B cell (primary cell): ENCODE results near the gene BTRC. TPM values are rescaled to one million over a fixed set of nuclear protein-coding genes. Genes with fewer than 3 reads are reported as not detected.

Source experiments
- ATAC-seq: fragments of 200-7000 bp; cut with Tn5 transposase; one replicate; pipeline ENCODE4 v1.10.0; 2021; ENCODE audit warnings: low read depth, mild to moderate bottlenecking, moderate number of reproducible peaks, moderate library complexity
- CTCF ChIA-PET: fragments of 350-600 bp; sonication (Branson Sonifier 250); formaldehyde crosslinking; loops from one replicate; lab custom pipeline; 2021; ENCODE audit warnings: antibody characterized with exemption, inconsistent platforms; lab: Charles Lee
- POLR2A ChIA-PET: fragments of 350-600 bp; sonication (Branson Sonifier 250); formaldehyde crosslinking; loops from one replicate; lab custom pipeline; 2021; ENCODE audit warnings: antibody characterized with exemption; lab: Charles Lee
- DNase-seq: peaks from one replicate; pipeline ENCODE4 v3.0.0; 2013
- H2AFZ ChIP-seq: 2 replicates; pipeline ENCODE4 v1.6.1; 2012; ENCODE audit warnings: mild to moderate bottlenecking, low read depth, low read length; ENCODE audit not compliant: insufficient read depth, poor library complexity, severe bottlenecking
- H3K27ac ChIP-seq, 2 donors: 1 replicate in 1 of 2; 2 replicates in 1 of 2; pipeline ENCODE4 v1.5.1; 2012 to 2013; ENCODE audit warnings: low read length in 2 of 2, mild to moderate bottlenecking in 2 of 2, moderate library complexity in 1 of 2
- H3K27me3 ChIP-seq, 4 experiments: fragments of 200-600 bp in 1 of 4; sonication (generic) in 1 of 4; replicated peaks in 1 of 4; 1 replicate in 2 of 4; 2 replicates in 2 of 4; pipeline versions ENCODE4 v1.6.1 to v1.7.0; 2013 to 2016; ENCODE audit warnings: low read length in 3 of 4, mild to moderate bottlenecking in 2 of 4, mixed read lengths in 1 of 4, moderate library complexity in 1 of 4; ENCODE audit not compliant: insufficient read depth in 4 of 4, control insufficient read depth in 3 of 4; ENCODE audit errors: control extremely low read depth in 1 of 4
- H3K36me3 ChIP-seq, 2 experiments: replicated peaks in 1 of 2; 1 replicate in 1 of 2; 2 replicates in 1 of 2; pipeline versions ENCODE4 v1.6.1 to v1.7.1; 2013; ENCODE audit warnings: low read length in 1 of 2; ENCODE audit not compliant: insufficient read depth in 2 of 2, control insufficient read depth in 1 of 2; ENCODE audit errors: control extremely low read depth in 1 of 2, extremely low read depth in 1 of 2
- H3K4me1 ChIP-seq, 2 donors: fragments of 200-600 bp in 1 of 2; sonication (generic) in 1 of 2; 1 replicate in 1 of 2; 2 replicates in 1 of 2; pipeline versions ENCODE4 v1.5.1 to v1.6.1; 2013 to 2017; ENCODE audit warnings: low read length in 2 of 2; ENCODE audit not compliant: control insufficient read depth in 2 of 2, insufficient read depth in 2 of 2
- H3K4me2 ChIP-seq: replicated peaks from 2 replicates; pipeline ENCODE3; 2012; ENCODE audit warnings: mild to moderate bottlenecking, low read depth, low read length; ENCODE audit not compliant: poor library complexity, severe bottlenecking
- H3K4me3 ChIP-seq, 5 experiments: fragments of 200-600 bp in 1 of 5; sonication (generic) in 1 of 5; 1 replicate in 3 of 5; 2 replicates in 2 of 5; pipeline versions ENCODE4 v1.5.1 to v1.7.0; 2011 to 2016; ENCODE audit warnings: low read length in 4 of 5, mild to moderate bottlenecking in 4 of 5, low read depth in 2 of 5, control low read depth in 1 of 5, moderate library complexity in 1 of 5; ENCODE audit not compliant: insufficient read depth in 1 of 5; ENCODE audit errors: control extremely low read depth in 1 of 5, extremely low read depth in 1 of 5
- H3K79me2 ChIP-seq: fragments of 200-600 bp; sonication (generic); one replicate; pipeline ENCODE4 v1.6.0; 2016; ENCODE audit warnings: low read length; ENCODE audit not compliant: control insufficient read depth, insufficient read depth
- H3K9ac ChIP-seq: fragments of 200-600 bp; sonication (generic); 2 replicates; pipeline ENCODE4 v1.6.1; 2017; ENCODE audit warnings: mild to moderate bottlenecking, low read length, moderate library complexity
- H3K9me3 ChIP-seq, 3 donors: one replicate each; pipeline versions ENCODE4 v1.6.1 to v1.7.1; 2013; ENCODE audit warnings: low read length in 2 of 3; ENCODE audit not compliant: control insufficient read depth in 2 of 3, insufficient read depth in 1 of 3; ENCODE audit errors: control extremely low read depth in 1 of 3
- H4K20me1 ChIP-seq: 2 replicates; pipeline ENCODE4 v1.6.0; 2012; ENCODE audit warnings: mild to moderate bottlenecking, low read length; ENCODE audit not compliant: insufficient read depth, control insufficient read depth, poor library complexity, severe bottlenecking
- H3K27ac Mint-ChIP-seq: one replicate; pipeline ENCODE4 v1.8.0; 2021; ENCODE audit warnings: mixed read lengths
- H3K27me3 Mint-ChIP-seq: one replicate; pipeline ENCODE4 v1.8.0; 2021; ENCODE audit warnings: mixed read lengths
- H3K4me1 Mint-ChIP-seq: one replicate; pipeline ENCODE4 v1.8.0; 2021; ENCODE audit warnings: mixed read lengths
- H3K4me3 Mint-ChIP-seq: one replicate; pipeline ENCODE4 v1.8.0; 2021; ENCODE audit warnings: mixed read lengths
- H3K9me3 Mint-ChIP-seq: one replicate; pipeline ENCODE4 v1.8.0; 2022; ENCODE audit warnings: mixed read lengths; ENCODE audit not compliant: insufficient read depth
- EZH2 ChIP-seq: IDR thresholded peaks from 2 replicates; pipeline ENCODE4 v1.6.1; 2012; ENCODE audit warnings: borderline replicate concordance, low read depth, mild to moderate bottlenecking, moderate library complexity, low read length; ENCODE audit not compliant: insufficient read depth, poor library complexity, severe bottlenecking
- WGBS: methylation state at CpG from one replicate; pipeline ENCODE4 v1.1.5; 2013; ENCODE audit warnings: missing lambda C conversion rate; ENCODE audit not compliant: insufficient coverage; 5-methylcytosine and 5-hydroxymethylcytosine counted together
- intact Hi-C: fragments of 100-400 bp; cut with micrococcal nuclease; formaldehyde crosslinking; loops from one replicate; pipeline ENCODE4 v1.10.0; 2022
- polyA plus RNA-seq: library from polyadenylated mRNA; depleted of rRNA; stranded (reverse); fragments of >200 nt; gene quantifications from 2 replicates; pipeline ENCODE4 v1.2.3, GENCODE V29; 2012
- total RNA-seq, 2 donors: library from RNA; stranded (reverse); fragments of 120-200 nt in 1 of 2; gene quantifications; 1 replicate in 1 of 2; 2 replicates in 1 of 2; pipeline versions ENCODE4 v1.2.3 to v1.2.4, GENCODE V29; 2013 to 2022
- TF ChIP-seq, protein P1 (sequence below): fragments of 200-600 bp; IDR thresholded peaks from one replicate; pipeline ENCODE4 v1.8.0; 2022; ENCODE audit warnings: antibody characterized with exemption, mild to moderate bottlenecking

Gene BTRC
- total and polyA plus RNA-seq, 2 donors (not counting 1 experiment from before 2014, with no cell fraction given) = 4.3 to 21.9 TPM

- Histone ChIP-seq H4K20me1 (no peaks in the 10 kb centered on the region), H3K4me3 (no peak overlapping the region), H3K4me1 (no peaks in the 10 kb centered on the region), H3K79me2 (no peaks in the 10 kb centered on the region), H3K9me3 (no peaks in the 10 kb centered on the region), H2AFZ (no peak overlapping the region), H3K9ac (no peak overlapping the region), H3K4me2 (no peak overlapping the region), H3K27ac (no peak overlapping the region), H3K27me3 (peaks cover 0 to 3% (median 0%) of the 10 kb centered on the region in 4 experiments), H3K36me3 (no peaks in the 10 kb centered on the region)
- no peaks in the 10 kb centered on the region for H3K4me1 Mint-ChIP-seq
- WGBS = 92% methylated on average over 2 of the region's 3 CpGs
- no peaks in the 10 kb centered on the region for H3K9me3 Mint-ChIP-seq
- TF ChIP-seq, protein P1, sequence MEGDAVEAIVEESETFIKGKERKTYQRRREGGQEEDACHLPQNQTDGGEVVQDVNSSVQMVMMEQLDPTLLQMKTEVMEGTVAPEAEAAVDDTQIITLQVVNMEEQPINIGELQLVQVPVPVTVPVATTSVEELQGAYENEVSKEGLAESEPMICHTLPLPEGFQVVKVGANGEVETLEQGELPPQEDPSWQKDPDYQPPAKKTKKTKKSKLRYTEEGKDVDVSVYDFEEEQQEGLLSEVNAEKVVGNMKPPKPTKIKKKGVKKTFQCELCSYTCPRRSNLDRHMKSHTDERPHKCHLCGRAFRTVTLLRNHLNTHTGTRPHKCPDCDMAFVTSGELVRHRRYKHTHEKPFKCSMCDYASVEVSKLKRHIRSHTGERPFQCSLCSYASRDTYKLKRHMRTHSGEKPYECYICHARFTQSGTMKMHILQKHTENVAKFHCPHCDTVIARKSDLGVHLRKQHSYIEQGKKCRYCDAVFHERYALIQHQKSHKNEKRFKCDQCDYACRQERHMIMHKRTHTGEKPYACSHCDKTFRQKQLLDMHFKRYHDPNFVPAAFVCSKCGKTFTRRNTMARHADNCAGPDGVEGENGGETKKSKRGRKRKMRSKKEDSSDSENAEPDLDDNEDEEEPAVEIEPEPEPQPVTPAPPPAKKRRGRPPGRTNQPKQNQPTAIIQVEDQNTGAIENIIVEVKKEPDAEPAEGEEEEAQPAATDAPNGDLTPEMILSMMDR = no peak
- TF ChIP-seq EZH2 = no peak
- peaks cover 23% of the 10 kb centered on the region for H3K27me3 Mint-ChIP-seq
- no peak overlapping the region for H3K4me3 Mint-ChIP-seq
- DNase-seq (no peak), ATAC-seq (no peak)
- ChIA-PET POLR2A (no interaction called here), CTCF (interaction anchor here (1.4 kb wide), 1 partner anchor 21 kb away, joined by 3 read pairs; no protein-coding TSS in a partner anchor)
- intact Hi-C loops = no loop called here
- H3K27ac Mint-ChIP-seq = no peak overlapping the region
These were observed 34.6 kb upstream of the BTRC start for GRCh38 chr10:101319241-101319915.

DNA sequence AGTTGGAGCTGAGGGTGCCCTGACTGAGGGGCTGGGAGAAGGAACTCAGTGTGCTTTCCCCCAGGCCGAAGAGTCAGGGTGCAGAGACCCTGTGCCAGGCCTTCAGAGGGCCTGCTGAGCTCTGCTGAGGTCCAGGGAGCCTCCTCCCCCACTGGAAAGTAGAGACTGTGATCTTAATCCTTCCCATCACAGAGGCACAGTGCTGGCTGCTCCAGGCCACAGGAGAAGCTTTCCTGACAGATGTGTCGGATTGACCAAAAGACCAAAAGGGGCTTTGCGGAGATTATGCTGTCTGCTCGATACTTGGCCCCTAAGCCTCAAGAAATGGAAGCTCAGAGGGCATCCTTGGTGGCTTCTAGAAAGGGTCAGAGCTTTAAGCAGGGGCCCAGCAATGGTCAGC is 32.9 kb upstream of the BTRC start:
- H4K20me1 ChIP-seq = no peaks in the 10 kb centered on the region
- H3K9ac ChIP-seq = no peak overlapping the region
- no peak overlapping the region for H3K4me3 ChIP-seq
- ATAC-seq (no peak), DNase-seq (no peak)
- Mint-ChIP-seq H3K27ac (no peak overlapping the region), H3K27me3 (peaks cover 23% of the 10 kb centered on the region), H3K4me1 (no peaks in the 10 kb centered on the region), H3K9me3 (no peaks in the 10 kb centered on the region), H3K4me3 (no peak overlapping the region)
- H2AFZ ChIP-seq = no peak overlapping the region
- H3K27ac ChIP-seq = no peak overlapping the region
- WGBS = 89% methylated on average over 4 of the region's 4 CpGs
- CTCF ChIA-PET = no interaction called here
- intact Hi-C loops = no loop called here
- POLR2A ChIA-PET = interaction anchor here (0.6 to 0.7 kb wide), 2 partner anchors 17 to 146 kb away, joined by 3 to 4 read pairs; no protein-coding TSS in a partner anchor
- H3K27me3 ChIP-seq = peaks cover 0 to 5% (median 0%) of the 10 kb centered on the region in 4 experiments
- H3K79me2 ChIP-seq = no peaks in the 10 kb centered on the region
- no peaks in the 10 kb centered on the region for H3K4me1 ChIP-seq
- TF ChIP-seq, protein P1 = no peak
- TF ChIP-seq EZH2 = no peak
- no peak overlapping the region for H3K4me2 ChIP-seq
- H3K36me3 ChIP-seq = no peaks in the 10 kb centered on the region
- H3K9me3 ChIP-seq = no peaks in the 10 kb centered on the region
